ENCODE measurements around the gene ALK. TPM values are rescaled to one million over a fixed set of nuclear protein-coding genes. Genes with fewer than 3 reads are reported as not detected.

Gene ALK
- total RNA-seq, 2 donors from 2014 or later = 0.13 to 0.46 TPM

DNA sequence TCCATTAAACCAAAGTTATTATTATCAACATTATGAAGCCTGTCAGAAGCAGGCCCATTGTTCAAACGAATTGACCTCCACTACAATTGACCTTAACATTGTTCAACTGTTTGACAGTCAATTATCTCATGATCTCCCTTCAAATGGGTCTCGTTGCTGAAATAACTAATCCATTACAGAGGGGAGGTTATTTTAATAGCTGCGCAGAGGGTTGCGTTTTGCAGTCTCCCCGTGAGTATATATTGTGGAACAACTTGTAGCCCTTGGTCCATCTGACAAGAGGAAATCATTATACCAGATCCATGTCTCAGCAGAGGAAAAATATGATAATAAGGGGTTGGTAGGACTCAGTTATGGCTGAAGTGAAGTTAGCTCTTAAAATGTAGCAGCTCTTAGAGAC, 159.1 kb downstream of the ALK start:
- 93 to 97% methylated on average over 5 of the region's 5 CpGs for WGBS, 2 experiments (ENCODE audit: insufficient coverage in 1 of 2, insufficient read length in 1 of 2)
- H3K27ac ChIP-seq (ENCODE audit: low read depth, low read length) = no peak overlapping the region
- TF ChIP-seq, protein P1, sequence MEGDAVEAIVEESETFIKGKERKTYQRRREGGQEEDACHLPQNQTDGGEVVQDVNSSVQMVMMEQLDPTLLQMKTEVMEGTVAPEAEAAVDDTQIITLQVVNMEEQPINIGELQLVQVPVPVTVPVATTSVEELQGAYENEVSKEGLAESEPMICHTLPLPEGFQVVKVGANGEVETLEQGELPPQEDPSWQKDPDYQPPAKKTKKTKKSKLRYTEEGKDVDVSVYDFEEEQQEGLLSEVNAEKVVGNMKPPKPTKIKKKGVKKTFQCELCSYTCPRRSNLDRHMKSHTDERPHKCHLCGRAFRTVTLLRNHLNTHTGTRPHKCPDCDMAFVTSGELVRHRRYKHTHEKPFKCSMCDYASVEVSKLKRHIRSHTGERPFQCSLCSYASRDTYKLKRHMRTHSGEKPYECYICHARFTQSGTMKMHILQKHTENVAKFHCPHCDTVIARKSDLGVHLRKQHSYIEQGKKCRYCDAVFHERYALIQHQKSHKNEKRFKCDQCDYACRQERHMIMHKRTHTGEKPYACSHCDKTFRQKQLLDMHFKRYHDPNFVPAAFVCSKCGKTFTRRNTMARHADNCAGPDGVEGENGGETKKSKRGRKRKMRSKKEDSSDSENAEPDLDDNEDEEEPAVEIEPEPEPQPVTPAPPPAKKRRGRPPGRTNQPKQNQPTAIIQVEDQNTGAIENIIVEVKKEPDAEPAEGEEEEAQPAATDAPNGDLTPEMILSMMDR (conservative IDR thresholded peaks at IDR 0.05) = no peak
- H3K4me1 ChIP-seq (ENCODE audit: control insufficient read depth, insufficient read depth, low read length) = peaks cover 9% of the 10 kb centered on the region
- no peaks in the 10 kb centered on the region for H3K9me3 Mint-ChIP-seq
- peaks cover 13% of the 10 kb centered on the region for H3K4me1 Mint-ChIP-seq
- no peaks in the 10 kb centered on the region for H3K36me3 Mint-ChIP-seq (ENCODE audit: low read depth)
- no peak overlapping the region for H3K4me3 Mint-ChIP-seq
- H3K27me3 ChIP-seq (ENCODE audit: control insufficient read depth, insufficient read depth, low read length, poor library complexity, severe bottlenecking) = no peaks in the 10 kb centered on the region
- no peak overlapping the region for H3K4me3 ChIP-seq (ENCODE audit: low read length)
- H3K9me3 ChIP-seq (ENCODE audit: control insufficient read depth, low read length) = no peaks in the 10 kb centered on the region
- H3K27me3 Mint-ChIP-seq (ENCODE audit: insufficient read depth) = no peaks in the 10 kb centered on the region
- H3K27ac Mint-ChIP-seq = no peak overlapping the region
- H3K9ac ChIP-seq (ENCODE audit: extremely low read depth, low read length, poor library complexity, severe bottlenecking) = no peak overlapping the region
- DNase-seq = no peak
- no peaks in the 10 kb centered on the region for H3K36me3 ChIP-seq (ENCODE audit: control insufficient read depth, insufficient read depth, low read length)

DNA sequence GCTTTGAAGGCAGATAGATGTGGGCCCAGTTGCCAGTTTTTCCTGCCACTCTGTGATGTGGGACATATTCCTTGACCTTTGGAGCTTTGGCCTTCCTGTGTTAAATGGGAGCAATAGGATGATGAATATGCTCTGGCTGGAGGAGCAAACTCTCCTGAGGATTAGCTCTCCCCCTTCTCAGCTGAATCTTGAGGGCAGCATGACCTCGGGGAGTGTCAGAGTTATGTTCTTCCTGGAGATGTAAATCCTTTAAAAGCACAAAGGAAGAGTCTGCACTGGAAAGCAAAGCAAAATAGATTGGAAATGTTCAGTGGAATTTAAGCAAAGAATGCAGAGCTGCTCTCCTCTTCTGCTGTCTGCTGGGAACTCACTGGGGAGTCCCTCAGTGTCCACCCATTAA, 160.1 kb downstream of the ALK start:
- TF ChIP-seq, protein P1 (conservative IDR thresholded peaks at IDR 0.05) = no peak
- Histone ChIP-seq H3K4me1 (ENCODE audit: control insufficient read depth, insufficient read depth, low read length) (peaks cover 9% of the 10 kb centered on the region), H3K9ac (ENCODE audit: extremely low read depth, low read length, poor library complexity, severe bottlenecking) (no peak overlapping the region), H3K27ac (ENCODE audit: low read depth, low read length) (no peak overlapping the region), H3K4me3 (ENCODE audit: low read length) (no peak overlapping the region), H3K9me3 (ENCODE audit: control insufficient read depth, low read length) (no peaks in the 10 kb centered on the region), H3K36me3 (ENCODE audit: control insufficient read depth, insufficient read depth, low read length) (no peaks in the 10 kb centered on the region), H3K27me3 (ENCODE audit: control insufficient read depth, insufficient read depth, low read length, poor library complexity, severe bottlenecking) (no peaks in the 10 kb centered on the region)
- Mint-ChIP-seq H3K9me3 (no peaks in the 10 kb centered on the region), H3K4me3 (no peak overlapping the region), H3K36me3 (ENCODE audit: low read depth) (no peaks in the 10 kb centered on the region), H3K4me1 (peaks cover 20% of the 10 kb centered on the region), H3K27ac (no peak overlapping the region), H3K27me3 (ENCODE audit: insufficient read depth) (no peaks in the 10 kb centered on the region)
- no peak for DNase-seq
- WGBS, 2 experiments (ENCODE audit: insufficient coverage in 1 of 2, insufficient read length in 1 of 2) = 92% methylated on average over 1 of the region's 1 CpG; no CpG with 5 or more reads in 1 of the 2 experiments

DNA sequence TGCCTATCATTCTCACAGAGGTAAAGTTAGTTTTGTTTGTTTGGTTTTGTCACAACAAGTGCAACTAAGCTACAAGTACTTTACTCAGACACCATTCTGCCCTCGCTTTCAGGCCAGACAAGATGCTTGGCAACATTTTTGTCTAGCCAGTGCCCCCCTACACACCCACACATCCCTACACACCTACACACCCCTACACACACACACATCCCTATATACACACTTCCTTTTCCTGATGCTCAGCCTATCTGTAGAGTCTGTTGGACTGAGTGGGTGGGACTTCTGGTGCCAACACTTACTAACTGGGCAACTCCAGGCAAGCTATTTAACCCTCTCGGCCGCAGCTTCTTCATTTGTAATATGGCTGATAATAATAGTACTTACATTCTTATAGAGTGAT, 161.4 kb downstream of the ALK start:
- peaks cover 12% of the 10 kb centered on the region for H3K4me1 ChIP-seq (ENCODE audit: control insufficient read depth, insufficient read depth, low read length)
- Mint-ChIP-seq H3K4me3 (no peak overlapping the region), H3K27ac (no peak overlapping the region), H3K9me3 (no peaks in the 10 kb centered on the region), H3K27me3 (ENCODE audit: insufficient read depth) (no peaks in the 10 kb centered on the region), H3K36me3 (ENCODE audit: low read depth) (no peaks in the 10 kb centered on the region), H3K4me1 (peaks cover 23% of the 10 kb centered on the region)
- H3K27me3 ChIP-seq (ENCODE audit: control insufficient read depth, insufficient read depth, low read length, poor library complexity, severe bottlenecking) = no peaks in the 10 kb centered on the region
- H3K9me3 ChIP-seq (ENCODE audit: control insufficient read depth, low read length) = no peaks in the 10 kb centered on the region
- H3K27ac ChIP-seq (ENCODE audit: low read depth, low read length) = no peak overlapping the region
- DNase-seq = no peak
- H3K36me3 ChIP-seq (ENCODE audit: control insufficient read depth, insufficient read depth, low read length) = no peaks in the 10 kb centered on the region
- WGBS, 2 experiments (ENCODE audit: insufficient coverage in 1 of 2, insufficient read length in 1 of 2) = 91 to 100% methylated on average over 1 of the region's 3 CpGs
- TF ChIP-seq, protein P1 (conservative IDR thresholded peaks at IDR 0.05) = no peak
- H3K9ac ChIP-seq (ENCODE audit: extremely low read depth, low read length, poor library complexity, severe bottlenecking) = no peak overlapping the region
- no peak overlapping the region for H3K4me3 ChIP-seq (ENCODE audit: low read length)
